Astrocyte (in vitro differentiated cells and primary cell): ENCODE results near the gene ICA1.

Experiments used
- CTCF ChIP-seq: IDR thresholded peaks from 2 replicates; pipeline ENCODE4 v1.5.1; 2011; ENCODE audit warnings: low read depth, mild to moderate bottlenecking, inconsistent platforms, low read length, moderate library complexity; ENCODE audit not compliant: insufficient read depth
- EZH2 ChIP-seq: IDR thresholded peaks from 2 replicates; pipeline ENCODE4 v1.6.1; 2012; ENCODE audit warnings: mild to moderate bottlenecking, low read length, inconsistent platforms; ENCODE audit not compliant: insufficient read depth

DNA sequence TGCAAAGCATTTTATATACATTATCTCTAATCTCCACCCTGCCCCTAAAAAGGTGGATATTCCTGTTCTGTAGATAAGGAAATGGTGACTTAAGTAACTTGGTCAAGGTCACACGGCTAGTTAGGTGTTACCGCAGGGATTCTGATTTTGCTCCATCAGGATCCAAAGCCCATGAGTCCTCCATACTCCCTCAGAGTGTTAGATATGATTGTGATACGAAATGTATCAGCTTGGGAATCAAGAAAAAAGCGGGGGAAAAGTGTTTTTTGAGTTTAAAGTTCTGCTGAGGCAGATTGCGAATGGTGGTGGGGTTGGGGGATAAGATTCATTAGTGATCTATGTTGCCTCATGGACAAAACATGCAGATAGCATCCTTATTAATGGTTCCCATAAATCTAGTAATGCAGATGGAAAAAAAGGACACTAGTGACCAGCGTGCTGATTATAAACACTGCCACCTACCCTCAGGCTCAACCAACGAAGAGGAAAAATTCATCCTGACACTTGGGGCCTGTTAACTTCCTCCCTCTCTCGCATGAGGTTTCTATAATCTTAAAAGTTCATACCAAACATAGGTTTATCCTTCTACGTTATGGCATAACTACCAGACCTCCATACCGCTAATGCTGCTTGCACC, 2.3 kb downstream of the ICA1 start:
- TF ChIP-seq CTCF, result no peak
- TF ChIP-seq EZH2, result no peak
